8988T (cell line): ENCODE results near the gene ABHD17A.
A peak's percentile ranks its signal among the peaks of the same experiment; 100 is the strongest.

Source experiments
- DNase-seq: peaks from one replicate; pipeline ENCODE4 v3.0.0; 2011

ABHD17A gene

DNA sequence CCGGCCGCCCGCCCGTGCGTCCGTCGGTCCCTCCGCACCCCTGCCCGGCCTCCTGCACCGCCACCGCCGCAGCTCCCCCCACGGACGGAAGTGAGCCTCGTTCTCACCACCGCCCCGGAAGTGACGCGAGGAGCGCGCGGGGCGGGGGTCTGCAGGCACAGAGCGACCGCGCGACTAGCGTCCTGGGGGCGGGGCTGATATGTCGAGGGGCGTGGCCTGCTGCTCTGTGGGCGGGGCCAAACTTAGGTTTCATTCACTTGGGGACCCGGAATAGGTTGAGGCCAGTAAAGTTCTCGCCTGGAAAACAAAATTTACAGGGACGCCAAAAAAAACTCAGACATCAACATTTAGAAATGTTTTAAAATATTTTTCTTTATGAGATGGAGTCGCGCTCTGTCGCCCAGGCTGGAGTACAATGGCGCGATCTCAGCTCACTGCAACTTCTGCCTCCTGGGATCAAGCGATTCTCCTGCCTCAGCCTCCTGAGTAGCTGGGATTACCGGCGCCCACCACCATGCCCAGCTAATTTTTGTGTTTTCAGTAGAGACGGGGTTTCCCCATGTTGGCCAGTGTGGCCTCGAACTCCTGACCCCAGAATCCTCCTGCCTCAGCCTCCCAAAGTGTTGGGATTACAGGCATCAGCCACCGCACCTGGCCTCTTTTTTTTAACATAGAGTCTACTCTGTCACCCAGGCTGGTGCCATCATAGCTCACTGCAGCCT, at the start of gene ABHD17A:
Gene ABHD17A, minus strand, starts transcription at position 99 of the 722 bp plus-strand sequence. CDS start 3,930 bp downstream, outside the sequence.
- DNase-seq, result peak; percentile 85

DNA sequence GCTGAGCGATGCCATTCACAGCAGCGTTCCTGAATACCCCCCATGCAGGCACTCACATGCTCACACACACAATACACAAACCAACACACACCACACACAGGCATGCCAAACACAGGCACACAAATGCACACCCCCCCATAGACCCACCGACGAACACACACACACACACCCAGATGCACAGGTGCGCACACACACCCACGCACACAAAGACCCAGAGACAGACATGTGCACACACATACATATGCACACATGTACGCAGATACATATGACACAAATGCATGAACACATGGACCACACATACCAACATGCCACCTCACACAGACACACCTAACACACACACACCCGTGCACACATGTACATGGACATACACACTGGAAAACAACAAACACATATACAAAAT, 48.6 kb upstream of the ABHD17A start:
- no peak for DNase-seq

DNA sequence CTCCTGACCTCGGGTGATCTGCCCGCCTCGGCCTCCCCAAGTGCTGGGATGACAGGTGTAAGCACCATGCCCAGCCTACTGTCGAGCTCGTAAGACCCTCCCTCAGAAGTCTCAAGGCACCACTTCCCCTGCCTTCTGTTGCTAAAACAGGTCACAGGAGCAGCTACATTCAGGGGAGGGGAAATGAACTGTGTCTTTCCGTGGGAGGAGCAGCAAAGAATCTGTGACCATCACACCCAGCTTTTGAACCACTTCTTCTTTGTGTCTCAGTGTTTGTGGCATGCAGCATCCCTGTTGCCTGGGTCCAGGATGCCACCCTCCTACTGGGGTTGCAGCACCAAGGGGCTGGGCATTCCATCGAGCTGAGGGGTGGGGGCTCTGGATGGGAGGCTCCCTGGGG, 47.9 kb upstream of the ABHD17A start:
- no peak for DNase-seq

DNA sequence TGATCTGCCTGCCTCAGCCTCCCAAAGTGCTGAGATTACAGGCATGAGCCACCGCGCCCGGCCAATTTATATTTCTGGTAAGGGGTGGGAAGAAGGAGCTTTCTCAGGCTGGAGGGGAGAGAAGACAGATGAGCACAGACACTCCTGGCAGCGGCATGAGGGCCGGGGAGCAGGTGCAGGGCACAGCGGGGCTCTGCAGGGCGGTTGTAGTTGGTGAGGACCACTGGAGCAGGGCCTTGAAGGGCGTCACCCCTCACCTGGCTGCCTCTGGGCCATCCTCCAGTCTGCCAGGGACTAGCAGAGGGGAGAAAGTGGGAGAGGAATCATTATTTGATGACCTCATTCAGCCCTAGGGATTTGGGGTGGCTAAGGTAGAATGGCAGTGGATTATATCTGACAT, 47.1 kb upstream of the ABHD17A start:
- no peak for DNase-seq

DNA sequence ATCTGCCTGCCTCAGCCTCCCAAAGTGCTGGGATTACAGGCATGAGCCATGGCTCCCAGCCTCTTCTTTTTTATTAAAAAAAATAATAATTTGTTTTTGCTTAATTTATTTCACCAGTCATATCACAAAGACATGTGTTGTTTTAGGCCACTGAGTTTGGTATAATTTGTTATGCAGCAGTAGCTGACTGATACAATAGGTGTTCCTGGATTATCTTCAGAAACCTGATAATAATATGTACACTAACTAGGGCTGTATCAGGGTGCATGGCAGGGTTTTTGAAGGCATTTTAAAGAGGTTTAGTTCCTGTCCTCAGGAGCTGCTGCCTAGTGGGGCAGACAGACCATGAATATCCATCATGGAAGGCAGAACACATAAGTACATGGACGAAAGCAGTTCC, 46.1 kb upstream of the ABHD17A start:
- no peak for DNase-seq

DNA sequence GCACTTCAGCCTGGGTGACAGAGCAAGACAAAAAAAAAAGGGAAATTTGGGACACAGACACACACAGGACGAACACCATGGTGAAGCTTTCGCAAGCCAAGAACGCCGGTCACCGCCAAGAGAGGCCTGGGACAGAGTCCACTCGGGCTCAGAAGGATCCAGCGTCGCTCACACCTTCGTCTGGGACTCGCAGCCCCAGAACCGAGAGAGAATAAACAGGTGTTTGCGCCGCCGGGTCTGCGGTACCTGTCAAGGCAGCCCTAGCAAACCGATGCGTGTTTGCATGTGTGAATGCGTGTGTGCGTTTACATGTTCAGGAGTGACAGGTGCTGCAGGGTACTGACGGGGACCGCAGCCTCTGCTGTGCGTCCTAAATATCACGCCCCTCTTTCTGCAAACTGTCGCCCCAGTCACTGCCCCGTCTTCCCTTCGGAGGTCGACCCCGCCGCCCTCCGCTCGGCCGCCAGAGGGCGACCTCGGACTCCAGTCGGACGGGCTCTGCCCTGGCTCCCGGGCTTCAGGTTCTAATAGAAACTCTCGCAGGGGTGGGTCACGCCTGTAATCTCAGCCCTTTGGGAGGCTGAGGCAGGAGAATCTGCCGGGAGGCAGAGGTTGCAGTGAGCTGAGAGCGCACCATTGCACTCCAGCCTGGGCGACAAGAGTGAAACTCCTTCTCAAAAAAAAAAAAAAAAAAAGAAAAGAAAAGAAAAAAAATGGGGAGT, 43.9 kb upstream of the ABHD17A start:
- peak; percentile 71 for DNase-seq

DNA sequence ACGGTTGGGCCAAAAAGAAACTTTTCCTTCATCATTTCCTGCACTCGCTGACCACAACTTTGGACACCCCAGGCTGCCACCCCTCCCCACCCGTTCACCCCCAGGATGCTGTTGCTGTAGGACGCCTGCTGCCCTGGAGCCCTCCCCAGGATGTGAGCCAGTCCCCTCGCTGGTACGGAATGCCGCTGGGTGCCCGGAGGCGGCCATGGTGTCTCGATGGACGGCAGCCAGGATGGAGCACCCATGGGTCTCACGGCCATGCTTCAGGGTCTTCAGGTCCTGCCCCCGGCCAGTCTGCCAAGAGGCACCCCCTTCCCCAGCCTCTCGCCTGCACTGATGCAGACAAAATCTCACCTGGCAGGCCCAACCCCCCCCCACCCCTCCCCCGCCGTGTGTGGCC, 40.2 kb upstream of the ABHD17A start:
- no peak for DNase-seq

DNA sequence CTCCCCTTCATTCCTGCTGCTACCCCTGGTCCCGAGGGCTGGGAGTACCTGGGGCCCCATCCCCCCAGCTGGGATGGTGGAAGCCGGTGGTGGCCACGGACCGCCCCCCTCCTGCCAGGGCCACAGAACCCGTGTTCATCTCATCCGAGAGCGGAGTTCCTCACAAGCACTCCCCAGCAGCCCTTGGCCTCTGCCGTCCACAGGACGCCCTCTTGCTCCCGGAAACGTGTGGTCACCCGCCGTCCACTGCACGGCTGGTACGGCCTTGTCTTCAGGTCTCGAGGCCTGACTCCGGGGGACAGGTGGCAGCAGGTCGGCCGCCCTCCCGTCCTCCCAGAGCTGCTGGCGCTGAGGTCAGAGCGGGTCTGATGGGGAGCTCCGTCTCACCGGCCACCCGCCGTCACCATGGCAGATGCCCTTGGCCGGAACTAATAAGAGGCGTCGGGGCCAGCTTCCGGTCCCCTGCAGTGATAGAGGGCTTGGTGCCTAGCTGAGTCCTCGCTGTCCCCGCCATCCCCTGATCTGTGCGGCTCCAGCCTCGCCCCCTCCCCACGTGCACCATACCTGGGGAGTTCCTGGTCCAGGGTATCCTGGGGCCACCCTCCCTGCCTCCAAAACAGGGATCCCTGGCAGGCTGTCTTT, 39.1 kb upstream of the ABHD17A start:
- no peak for DNase-seq

DNA sequence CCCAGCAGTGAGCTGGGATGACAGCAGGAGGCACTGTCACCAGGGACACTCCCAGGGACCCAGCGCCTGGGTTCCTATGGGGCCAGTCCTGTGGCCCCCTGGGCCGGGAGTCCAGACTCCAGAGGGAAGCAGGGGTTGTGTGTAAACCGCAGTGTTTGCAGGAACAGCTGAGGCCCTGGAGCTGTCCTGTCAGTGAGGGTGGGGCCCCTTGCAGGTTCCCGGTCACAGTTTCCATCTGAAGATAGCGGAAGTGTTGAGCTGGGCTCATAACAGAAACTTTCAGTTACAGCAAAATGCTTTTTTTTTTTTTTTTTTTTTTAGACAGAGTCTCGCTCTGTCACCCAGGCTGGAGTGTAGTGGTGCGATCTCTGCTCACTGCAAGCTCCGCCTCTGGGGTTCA, 38.0 kb upstream of the ABHD17A start:
- DNase-seq, result no peak

DNA sequence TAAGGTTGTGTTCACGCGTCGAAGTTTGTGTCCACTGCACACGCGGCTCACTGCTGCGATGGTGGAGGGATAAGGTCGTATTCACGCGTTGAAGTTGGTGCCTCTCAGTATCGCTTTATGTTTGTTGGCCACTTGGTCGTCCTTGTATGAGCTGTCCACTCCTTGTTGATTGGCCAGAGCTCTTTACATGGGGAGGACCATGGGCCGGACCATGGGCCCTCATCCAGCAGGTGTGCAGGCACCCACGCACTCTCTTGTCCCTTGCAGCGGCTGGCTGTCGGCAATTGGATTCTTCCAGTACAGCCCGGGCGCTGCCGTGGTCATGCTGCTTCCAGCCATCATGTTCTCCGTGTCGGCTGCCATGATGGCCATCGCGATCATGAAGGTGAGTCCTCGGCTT, 37.5 kb upstream of the ABHD17A start:
- no peak for DNase-seq

DNA sequence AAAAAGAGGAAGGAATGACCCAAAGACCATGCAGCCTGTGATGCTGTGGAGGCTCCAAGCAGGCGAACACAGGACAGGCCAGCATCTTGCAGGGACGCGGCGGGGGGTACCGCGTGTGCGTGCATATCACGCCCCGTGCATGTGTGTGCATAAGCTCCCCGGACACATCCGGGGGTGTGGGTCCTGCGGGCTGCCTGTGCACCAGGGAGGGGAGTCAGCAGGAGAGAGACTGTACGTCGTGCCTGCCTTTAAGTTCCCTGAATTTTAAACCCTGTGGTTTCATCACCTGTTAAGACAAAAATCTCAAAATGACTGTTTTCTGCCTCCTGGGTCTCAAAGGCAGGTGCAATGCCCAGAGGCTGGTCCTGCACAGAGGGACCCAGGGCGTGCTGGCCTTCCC, 36.5 kb upstream of the ABHD17A start:
- DNase-seq, result no peak

DNA sequence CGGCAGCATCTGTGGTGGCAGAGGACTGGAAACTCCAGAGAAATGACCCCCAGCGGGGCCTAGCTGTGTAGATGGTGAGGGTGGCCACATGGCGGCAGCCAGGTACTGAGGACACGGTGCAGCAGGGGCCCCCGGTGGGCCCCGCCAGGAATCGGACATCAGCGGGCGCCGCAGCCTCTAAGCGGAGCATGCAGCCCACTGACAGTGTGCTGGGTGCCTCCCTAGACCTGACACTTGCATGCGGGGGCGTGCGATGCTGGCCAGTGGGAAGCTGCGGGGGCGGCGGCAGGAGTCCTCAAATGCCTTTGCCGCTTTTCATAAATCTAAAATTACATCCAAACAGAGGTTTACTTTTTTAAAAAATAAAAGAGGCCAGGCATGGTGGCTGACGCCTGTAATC, 36.0 kb upstream of the ABHD17A start:
- DNase-seq, result no peak

DNA sequence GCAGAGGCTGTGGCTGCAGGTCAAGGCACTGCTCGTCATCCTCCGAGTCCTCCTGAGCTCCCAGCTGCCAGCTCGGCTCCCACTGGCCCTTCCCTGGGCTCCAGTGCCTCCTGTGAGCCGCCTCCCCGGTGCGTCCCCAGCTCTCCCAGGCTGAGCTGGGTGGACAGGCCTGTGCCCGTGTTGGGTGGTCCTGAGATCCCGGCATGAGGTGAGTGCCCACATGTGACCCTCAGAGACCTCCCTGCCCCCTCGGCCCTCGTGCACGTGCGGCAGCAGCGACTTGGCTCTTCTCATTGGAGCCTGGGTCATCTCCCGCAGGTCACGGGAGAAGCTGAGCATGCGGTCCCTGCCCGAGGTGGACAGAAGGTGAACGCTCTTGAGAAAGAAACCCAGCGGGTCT, 35.3 kb upstream of the ABHD17A start:
- no peak for DNase-seq

DNA sequence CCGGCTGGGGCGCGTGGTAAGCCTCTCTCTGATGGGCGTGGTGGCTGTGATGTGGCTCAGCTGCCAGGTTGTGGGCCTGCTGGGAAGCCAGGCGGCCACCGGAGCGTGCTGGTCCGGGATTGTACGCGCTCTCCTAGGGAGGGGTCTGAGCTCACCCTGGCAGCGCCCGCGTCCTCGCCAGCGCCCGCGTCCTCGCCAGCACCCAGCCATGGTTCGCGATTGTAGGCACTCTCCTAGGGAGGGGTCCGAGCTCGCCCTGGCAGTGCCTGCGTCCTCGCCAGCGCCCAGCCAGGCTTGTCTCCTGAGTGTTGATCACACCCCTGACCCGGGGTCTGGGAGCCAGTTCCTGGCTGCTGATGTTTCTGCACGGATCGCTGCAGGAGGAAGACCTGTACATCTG, 33.7 kb upstream of the ABHD17A start:
- no peak for DNase-seq

DNA sequence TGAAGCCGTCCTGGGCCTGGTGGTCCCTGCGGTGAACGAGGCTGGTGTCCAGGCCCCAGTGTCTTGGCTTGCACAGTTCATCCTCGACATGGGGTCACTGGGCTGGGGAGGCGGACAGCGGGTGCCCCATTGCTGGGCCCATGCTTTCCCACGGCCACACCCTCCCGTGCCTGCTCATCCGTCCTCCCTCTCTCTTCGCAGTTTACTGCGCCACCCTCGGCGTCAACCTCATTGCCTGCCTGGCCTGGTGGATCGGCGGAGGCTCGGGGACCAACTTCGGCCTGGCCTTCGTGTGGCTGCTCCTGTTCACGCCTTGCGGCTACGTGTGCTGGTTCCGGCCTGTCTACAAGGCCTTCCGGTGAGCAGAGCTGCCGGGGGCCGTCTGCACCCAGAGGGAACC, 32.6 kb upstream of the ABHD17A start:
- DNase-seq, result no peak

DNA sequence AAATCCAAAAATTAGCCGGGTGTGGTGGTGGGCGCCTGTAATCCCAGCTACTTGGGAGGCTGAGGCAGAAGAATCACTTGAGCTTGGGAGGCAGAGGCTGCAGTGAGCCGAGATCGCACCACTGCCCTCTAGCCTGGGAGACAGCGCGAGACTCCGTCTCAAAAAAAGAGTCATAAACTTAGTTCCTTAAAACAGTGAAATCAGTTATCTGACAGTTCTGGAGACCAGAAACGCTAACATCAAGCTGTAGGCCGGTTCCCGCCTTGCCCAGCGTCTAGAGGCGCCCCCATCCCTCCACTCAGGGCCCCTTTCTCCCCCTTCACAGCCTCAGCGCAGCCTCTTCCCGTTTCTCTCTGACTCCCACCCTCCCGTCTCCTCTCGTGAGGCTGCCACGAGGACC, 31.9 kb upstream of the ABHD17A start:
- no peak for DNase-seq

DNA sequence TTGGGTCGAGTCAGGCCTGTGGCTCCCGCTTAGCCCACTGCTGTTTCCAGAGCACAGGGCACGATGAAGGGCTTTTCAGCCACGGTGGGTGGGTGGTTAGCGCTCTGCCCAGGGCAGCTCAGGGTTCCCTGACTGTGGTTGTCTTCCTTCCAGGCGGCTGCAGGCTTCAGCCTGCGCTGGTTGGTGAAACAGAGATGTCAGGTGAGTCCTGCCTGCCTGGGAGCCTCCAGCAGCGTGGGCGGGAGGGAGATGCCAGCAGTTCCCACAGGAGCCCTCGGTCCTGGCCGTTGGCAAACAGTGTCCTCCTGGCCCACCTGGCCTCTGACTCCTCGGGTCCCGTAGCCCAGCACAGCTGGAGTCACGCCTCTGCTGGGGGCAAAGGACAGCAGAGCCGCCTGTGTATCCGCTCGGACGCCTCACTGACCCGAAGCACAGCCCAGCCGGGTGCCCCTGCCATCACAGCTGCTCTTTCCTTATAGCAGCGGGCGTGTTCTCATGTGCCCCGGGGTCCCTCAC, 29.6 kb upstream of the ABHD17A start:
- no peak for DNase-seq

DNA sequence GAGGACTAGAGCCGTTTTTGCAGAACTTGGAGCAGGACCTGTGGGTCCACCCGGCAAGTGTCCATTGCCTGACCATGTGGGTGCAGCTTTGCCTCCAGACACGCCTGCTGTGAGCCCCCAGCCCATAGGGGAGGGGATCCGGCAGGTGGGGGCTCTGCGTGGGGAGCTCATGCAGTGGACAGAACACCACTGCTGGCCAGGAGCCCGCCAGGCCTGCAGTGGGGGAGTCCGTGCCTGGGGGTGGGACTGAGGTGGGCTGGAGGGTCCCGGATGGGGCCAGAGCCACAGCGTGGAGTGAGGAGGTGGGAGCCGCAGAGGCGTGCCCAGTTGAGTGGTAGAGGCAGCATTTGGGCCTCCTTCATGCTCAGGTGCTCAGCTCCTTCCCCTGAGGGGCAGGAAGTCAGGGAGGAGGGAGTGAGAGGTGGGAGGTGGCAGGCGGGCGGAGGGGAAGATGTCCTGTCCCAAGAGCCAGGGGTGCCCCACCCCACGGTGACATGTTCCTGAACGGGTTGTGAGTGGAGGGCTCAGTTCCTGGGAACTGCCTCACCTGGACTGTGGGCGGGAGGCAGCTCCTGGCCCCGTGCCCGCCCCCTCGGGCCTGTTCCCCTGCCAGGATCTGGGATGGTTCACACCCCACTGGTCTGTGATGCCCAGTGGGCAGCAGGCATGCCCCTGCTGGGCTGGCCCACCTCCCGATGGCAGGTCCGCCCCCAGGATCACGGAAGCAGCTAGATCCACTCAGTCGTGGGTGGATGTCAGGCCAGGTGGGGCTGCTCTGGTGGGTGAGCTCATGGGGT, 28.7 kb upstream of the ABHD17A start:
- DNase-seq, result no peak

DNA sequence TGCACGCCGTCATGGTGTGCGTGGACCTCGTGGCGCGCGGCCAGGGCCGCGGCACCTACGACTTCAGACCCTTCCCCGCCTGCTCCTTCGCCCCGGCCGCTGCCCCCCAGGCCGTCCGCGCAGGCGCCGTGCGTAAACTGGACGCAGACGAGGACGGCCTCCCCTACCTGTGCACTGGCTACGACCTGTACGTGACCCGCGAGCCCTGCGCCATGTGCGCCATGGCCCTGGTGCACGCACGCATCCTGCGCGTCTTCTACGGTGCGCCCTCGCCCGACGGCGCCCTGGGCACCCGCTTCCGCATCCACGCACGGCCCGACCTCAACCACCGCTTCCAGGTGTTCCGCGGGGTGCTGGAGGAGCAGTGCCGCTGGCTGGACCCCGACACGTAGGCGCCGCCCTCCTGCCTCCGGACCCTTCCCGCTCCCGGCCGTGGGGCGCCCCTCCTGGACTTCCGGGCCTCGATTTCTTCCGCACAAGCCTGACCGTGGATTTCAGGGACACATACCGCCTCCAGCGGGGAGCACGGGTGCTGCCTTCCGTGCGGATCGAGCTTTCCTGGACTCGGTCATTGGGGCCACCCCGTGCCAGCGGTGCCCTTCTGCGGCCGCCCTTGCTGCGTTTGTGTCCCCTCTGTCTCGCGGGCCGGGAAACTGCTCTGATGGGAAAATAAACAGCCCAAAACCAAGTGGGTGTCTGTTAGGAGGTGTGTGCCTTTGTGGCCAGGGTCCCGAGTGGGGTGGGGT, 27.6 kb upstream of the ABHD17A start:
- no peak for DNase-seq

DNA sequence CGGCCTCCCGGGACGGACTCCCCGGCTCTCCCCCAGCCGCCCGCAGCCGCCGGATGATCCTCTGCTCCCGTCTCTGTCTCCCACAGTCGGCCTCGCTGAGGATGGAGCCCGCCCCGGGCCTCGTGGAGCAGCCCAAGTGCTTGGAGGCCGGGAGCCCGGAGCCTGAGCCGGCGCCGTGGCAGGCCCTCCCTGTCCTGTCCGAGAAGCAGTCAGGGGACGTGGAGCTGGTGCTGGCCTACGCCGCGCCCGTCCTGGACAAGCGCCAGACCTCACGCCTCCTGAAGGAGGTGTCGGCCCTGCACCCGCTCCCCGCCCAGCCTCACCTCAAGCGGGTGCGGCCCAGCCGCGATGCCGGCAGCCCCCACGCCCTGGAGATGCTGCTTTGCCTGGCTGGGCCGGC, 26.7 kb upstream of the ABHD17A start:
- DNase-seq, result no peak

DNA sequence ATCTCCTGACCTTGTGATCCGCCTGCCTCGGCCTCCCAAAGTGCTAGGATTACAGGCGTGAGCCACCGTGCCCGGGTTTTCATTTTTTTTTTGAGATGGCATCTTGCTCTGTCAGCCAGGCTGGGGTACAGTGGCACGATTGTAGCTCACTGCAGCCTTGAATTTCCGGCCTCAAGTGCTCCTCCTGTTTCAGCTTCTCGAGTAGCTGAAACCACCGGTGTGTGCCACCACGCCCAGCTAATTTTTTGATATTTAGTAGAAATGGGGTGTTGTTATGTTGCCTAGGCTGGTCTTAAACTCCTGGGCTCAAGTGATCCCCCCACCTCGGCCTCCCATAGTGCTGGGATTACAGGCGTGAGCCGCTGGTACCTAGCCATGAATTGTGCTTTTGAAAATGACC, 25.8 kb upstream of the ABHD17A start:
- DNase-seq, result no peak

DNA sequence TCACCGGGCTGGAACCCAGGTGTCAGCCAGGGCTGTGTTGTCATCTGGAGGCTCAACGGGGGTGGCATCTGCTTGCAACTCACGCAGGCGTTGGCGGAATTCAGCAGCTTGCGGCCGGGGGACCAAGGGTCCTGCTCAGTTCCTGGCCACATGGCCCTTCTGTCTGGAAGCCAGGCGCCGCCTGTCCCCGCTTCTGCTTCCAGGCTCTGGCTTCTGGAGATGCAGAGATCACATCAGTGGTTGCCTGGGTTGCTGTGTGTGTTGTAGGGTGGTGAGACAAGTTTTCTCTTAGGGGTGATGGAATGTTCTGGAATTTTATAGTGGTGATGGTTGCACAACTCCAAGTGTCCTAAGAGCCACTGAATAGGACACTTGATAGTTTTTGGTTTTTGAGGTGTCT, 24.9 kb upstream of the ABHD17A start:
- no peak for DNase-seq

DNA sequence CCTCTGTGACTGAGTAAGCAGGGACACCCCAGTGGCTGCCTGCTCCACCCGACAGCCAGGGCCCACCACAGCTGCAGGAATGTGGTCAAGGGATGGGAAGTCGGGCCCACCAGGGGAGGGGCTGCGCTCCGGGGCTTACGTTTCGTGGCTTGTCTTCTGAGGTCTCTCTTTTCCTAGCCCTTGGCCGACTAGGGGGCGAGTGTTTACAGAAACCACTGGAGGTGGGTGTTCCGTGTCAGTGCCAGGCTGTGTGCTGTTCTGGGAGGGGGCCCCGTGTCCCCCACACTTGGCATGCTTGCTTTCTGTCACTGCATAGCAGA, 24.4 kb upstream of the ABHD17A start:
- DNase-seq, result no peak
